Activated naive CD8-positive, alpha-beta T cell (primary cell): ENCODE results near the gene ELN.
"Not testable (repeated sequence)": the region's sequence is repeated elsewhere in the genome, so short reads cannot be mapped to it uniquely, and the experiment has no call there.

Experiments used
- H3K27ac Mint-ChIP-seq: one replicate; pipeline ENCODE4 v1.8.0; 2021; ENCODE audit warnings: mixed read lengths
- H3K27me3 Mint-ChIP-seq: one replicate; pipeline ENCODE4 v1.8.0; 2021; ENCODE audit warnings: mixed read lengths
- H3K36me3 Mint-ChIP-seq: one replicate; pipeline ENCODE4 v1.8.0; 2021; ENCODE audit warnings: mixed read lengths
- H3K4me1 Mint-ChIP-seq: one replicate; pipeline ENCODE4 v1.8.0; 2021; ENCODE audit warnings: low read depth, mixed read lengths
- H3K4me3 Mint-ChIP-seq: one replicate; pipeline ENCODE4 v1.8.0; 2021; ENCODE audit warnings: mild to moderate bottlenecking, mixed read lengths
- H3K9me3 Mint-ChIP-seq: one replicate; pipeline ENCODE4 v1.8.0; 2021; ENCODE audit warnings: low read depth, mixed read lengths

Gene ELN

GRCh38 chr7:74027683-74028320, at the start of gene ELN:
Gene ELN, plus strand, starts transcription at chr7:74028173. Its CDS starts 15 bp downstream, at chr7:74028188.
- H3K27ac Mint-ChIP-seq = no peak within 1 kb of the TSS
- H3K36me3 Mint-ChIP-seq = no peaks in the 10 kb centered on the region
- H3K27me3 Mint-ChIP-seq = peaks cover 28% of the 10 kb centered on the region
- H3K4me3 Mint-ChIP-seq = no peak within 1 kb of the TSS
- H3K4me1 Mint-ChIP-seq = peaks cover 17% of the 10 kb centered on the region
- no peaks in the 10 kb centered on the region for H3K9me3 Mint-ChIP-seq

GRCh38 chr7:73978661-73979563, 49.1 kb upstream of the ELN start:
- Mint-ChIP-seq H3K9me3 (no peaks in the 10 kb centered on the region), H3K4me1 (no peaks in the 10 kb centered on the region), H3K4me3 (no peak overlapping the region), H3K36me3 (no peaks in the 10 kb centered on the region), H3K27ac (no peak overlapping the region), H3K27me3 (peaks cover 4% of the 10 kb centered on the region)

- not testable (repeated sequence) for H3K27me3 Mint-ChIP-seq, H3K36me3 Mint-ChIP-seq, H3K9me3 Mint-ChIP-seq
Measured at GRCh38 chr7:73979656-73980055, 48.3 kb upstream of the ELN start.

GRCh38 chr7:73980206-73980605, 47.8 kb upstream of the ELN start:
- Mint-ChIP-seq H3K9me3 (no peaks in the 10 kb centered on the region), H3K4me3 (no peak overlapping the region), H3K4me1 (no peaks in the 10 kb centered on the region), H3K27me3 (peaks cover 4% of the 10 kb centered on the region), H3K36me3 (no peaks in the 10 kb centered on the region), H3K27ac (no peak overlapping the region)

More at GRCh38 chr7:73979656-73980055, 48.3 kb upstream of the ELN start:
- H3K27ac Mint-ChIP-seq, H3K4me3 Mint-ChIP-seq, H3K4me1 Mint-ChIP-seq: not testable (repeated sequence)

- Mint-ChIP-seq H3K27me3 (peaks cover 4% of the 10 kb centered on the region), H3K4me1 (no peaks in the 10 kb centered on the region), H3K9me3 (no peaks in the 10 kb centered on the region), H3K36me3 (no peaks in the 10 kb centered on the region), H3K27ac (no peak overlapping the region), H3K4me3 (no peak overlapping the region)
Measured at GRCh38 chr7:73981933-73982332, 46.0 kb upstream of the ELN start.

DNA sequence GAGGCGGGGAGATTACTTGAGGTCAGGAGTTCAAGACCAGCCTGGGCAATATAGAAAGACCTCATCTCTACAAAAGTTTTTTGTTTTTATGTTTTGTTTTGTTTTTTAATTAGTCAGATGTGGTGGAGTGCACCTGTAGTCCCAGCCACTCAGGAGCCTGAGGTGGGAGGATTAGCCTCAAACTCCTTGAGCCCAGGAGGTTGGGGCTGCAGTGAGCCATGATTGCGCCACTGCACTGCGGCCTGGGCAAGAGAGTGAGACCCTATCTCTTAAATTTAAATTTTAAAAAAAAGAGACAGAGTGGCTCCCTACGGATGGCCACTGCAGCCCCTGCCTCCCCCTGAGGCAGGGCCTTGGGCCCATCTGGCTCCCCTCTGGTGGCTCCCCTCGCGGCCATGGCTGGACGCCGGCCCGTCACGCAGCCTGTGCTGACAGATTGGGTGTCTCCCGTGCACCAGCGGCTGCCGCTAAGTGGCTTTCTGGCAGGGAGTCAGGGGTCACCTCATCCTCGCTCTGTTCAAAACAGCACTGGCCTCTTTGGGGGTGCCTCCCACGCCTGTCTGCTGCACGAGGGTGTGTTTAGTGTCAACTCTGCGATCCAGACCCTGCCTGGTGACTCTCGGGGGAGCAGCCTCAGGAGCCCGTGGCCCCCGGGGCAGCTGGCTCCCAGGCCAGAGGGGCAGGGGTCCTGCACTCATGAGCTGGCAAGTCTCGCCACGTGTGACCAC, 44.4 kb upstream of the ELN start:
- Mint-ChIP-seq H3K4me3 (no peak overlapping the region), H3K27ac (no peak overlapping the region), H3K4me1 (no peaks in the 10 kb centered on the region), H3K9me3 (no peaks in the 10 kb centered on the region), H3K27me3 (peaks cover 4% of the 10 kb centered on the region), H3K36me3 (no peaks in the 10 kb centered on the region)

GRCh38 chr7:73984481-73985205, 43.3 kb upstream of the ELN start:
- Mint-ChIP-seq H3K36me3 (no peaks in the 10 kb centered on the region), H3K27ac (no peak overlapping the region), H3K4me1 (no peaks in the 10 kb centered on the region), H3K9me3 (no peaks in the 10 kb centered on the region), H3K4me3 (no peak overlapping the region), H3K27me3 (peaks cover 4% of the 10 kb centered on the region)

DNA sequence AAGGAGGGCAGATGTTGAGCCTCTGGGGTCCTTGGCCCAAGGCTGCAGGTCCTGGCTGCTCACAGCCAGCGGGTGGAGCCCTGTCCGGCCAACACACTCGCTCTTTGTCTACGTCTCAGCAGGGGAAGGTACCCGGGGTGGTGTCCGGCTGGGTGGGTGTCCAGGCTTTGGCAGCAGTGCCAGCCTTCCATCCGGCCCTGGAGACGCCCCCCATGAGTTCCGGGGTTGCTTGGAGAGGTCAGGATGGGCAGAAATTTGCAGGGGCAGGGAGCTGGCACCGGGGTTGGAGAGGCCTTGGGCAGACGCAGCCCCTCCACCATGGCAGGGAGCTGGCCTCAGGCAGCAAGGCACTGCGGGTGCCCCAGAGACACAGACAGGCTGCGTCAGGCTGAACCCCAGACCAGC, 42.2 kb upstream of the ELN start:
- no peak overlapping the region for H3K27ac Mint-ChIP-seq
- no peaks in the 10 kb centered on the region for H3K4me1 Mint-ChIP-seq
- H3K27me3 Mint-ChIP-seq = peaks cover 2% of the 10 kb centered on the region
- no peaks in the 10 kb centered on the region for H3K9me3 Mint-ChIP-seq
- H3K4me3 Mint-ChIP-seq = no peak overlapping the region
- H3K36me3 Mint-ChIP-seq = no peaks in the 10 kb centered on the region

GRCh38 chr7:73986158-73986631, 41.8 kb upstream of the ELN start:
- Mint-ChIP-seq H3K4me1 (no peaks in the 10 kb centered on the region), H3K4me3 (no peak overlapping the region), H3K27me3 (peaks cover 2% of the 10 kb centered on the region), H3K9me3 (no peaks in the 10 kb centered on the region), H3K27ac (no peak overlapping the region), H3K36me3 (no peaks in the 10 kb centered on the region)

GRCh38 chr7:73987298-73987697, 40.7 kb upstream of the ELN start:
- Mint-ChIP-seq H3K36me3 (no peaks in the 10 kb centered on the region), H3K27ac (no peak overlapping the region), H3K27me3 (peaks cover under 1% of the 10 kb centered on the region), H3K9me3 (no peaks in the 10 kb centered on the region), H3K4me1 (no peaks in the 10 kb centered on the region), H3K4me3 (no peak overlapping the region)

DNA sequence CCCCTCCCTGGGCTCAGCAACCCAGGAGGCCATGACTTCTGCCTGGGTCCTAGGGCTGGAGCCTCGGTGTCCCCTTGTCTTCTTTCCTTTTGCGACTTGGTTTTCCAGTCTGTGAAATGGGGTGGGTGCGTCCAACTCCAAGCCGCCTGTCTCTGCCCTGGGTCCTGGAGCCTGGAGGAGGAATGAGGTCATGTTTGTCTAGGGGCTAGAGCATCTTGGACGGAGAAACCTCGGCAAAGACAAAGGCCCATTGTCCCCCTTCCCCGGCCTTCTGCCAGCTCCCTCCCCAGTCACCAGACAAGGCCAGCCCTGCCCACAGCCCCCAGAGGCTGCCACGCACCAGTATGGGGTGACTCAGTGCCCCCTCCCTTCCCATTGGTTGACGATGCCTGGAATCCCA, 39.8 kb upstream of the ELN start:
- H3K27me3 Mint-ChIP-seq = no peaks in the 10 kb centered on the region
- H3K27ac Mint-ChIP-seq = no peak overlapping the region
- H3K4me1 Mint-ChIP-seq = no peaks in the 10 kb centered on the region
- H3K9me3 Mint-ChIP-seq = no peaks in the 10 kb centered on the region
- no peaks in the 10 kb centered on the region for H3K36me3 Mint-ChIP-seq
- H3K4me3 Mint-ChIP-seq = no peak overlapping the region

DNA sequence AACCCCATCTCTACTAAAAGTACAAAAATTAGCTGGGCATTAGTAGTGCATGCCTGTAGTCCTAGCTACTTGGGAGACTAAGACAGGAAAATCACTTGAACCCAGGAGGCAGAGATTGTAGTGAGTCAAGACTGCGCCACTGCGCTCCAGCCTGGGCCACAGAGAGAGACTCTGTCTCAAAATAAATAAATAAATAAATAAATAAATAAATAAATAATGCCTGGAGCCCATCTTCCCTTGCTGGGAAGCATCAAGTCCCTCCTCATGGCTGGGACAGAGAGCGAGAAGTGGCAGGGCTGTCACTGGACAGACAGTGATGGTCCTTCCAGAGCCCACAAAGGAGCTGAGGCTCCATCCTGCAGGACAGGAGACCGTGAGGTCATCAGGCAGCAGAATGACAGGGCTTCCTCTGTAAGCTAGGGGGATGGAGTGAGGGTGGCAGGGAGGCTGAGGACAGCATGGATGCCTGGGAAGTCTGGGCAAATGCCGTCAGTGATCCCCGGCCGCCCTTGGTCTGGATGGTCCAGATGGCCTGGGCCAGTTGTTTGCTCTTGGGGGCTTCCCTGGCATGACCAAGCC, 36.4 kb upstream of the ELN start:
- H3K4me1 Mint-ChIP-seq = no peaks in the 10 kb centered on the region
- peaks cover 9% of the 10 kb centered on the region for H3K9me3 Mint-ChIP-seq
- no peaks in the 10 kb centered on the region for H3K27me3 Mint-ChIP-seq
- no peaks in the 10 kb centered on the region for H3K36me3 Mint-ChIP-seq
- H3K27ac Mint-ChIP-seq = no peak overlapping the region
- H3K4me3 Mint-ChIP-seq = no peak overlapping the region

- H3K9me3 Mint-ChIP-seq = peaks cover 9% of the 10 kb centered on the region
- no peak overlapping the region for H3K4me3 Mint-ChIP-seq
- H3K36me3 Mint-ChIP-seq = no peaks in the 10 kb centered on the region
- H3K27me3 Mint-ChIP-seq = peaks cover 2% of the 10 kb centered on the region
- no peak overlapping the region for H3K27ac Mint-ChIP-seq
- no peaks in the 10 kb centered on the region for H3K4me1 Mint-ChIP-seq
Measured at GRCh38 chr7:73992101-73992562, 35.8 kb upstream of the ELN start.

DNA sequence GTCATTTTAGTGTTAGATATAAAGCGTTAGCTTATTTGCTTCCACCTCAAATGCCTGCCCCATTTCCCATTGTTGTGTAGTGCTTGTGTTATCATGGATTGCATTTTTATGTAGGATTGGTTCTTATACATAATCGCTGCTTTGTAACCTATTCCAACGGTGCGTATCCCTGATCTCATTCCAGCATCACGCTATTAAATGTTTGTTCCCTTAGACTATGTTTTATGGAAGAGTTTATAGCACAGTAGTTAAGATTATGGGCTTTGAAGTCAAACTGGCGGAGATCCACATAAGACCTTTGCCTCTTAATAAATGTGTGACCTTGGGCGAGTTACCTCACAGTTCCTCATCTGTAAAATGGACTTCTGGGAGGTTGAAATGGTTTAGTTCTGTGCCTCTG, 34.0 kb upstream of the ELN start:
- Mint-ChIP-seq H3K9me3 (peaks cover 9% of the 10 kb centered on the region), H3K4me1 (no peaks in the 10 kb centered on the region), H3K27ac (no peak overlapping the region), H3K27me3 (peaks cover 5% of the 10 kb centered on the region), H3K4me3 (no peak overlapping the region), H3K36me3 (no peaks in the 10 kb centered on the region)
